HepG2 (cell line): ENCODE measurements around the gene TSPAN31.

ENCODE experiments used
- CTCF ChIP-seq: sonication (generic); formaldehyde crosslinking; IDR thresholded peaks from 2 replicates; pipeline ENCODE4 v1.5.0; 2020; ENCODE audit warnings: mild to moderate bottlenecking, missing genetic modification reagents, moderate library complexity
- POLR2A ChIP-seq, 2 experiments: IDR thresholded peaks; 2 replicates each; pipeline ENCODE4 v1.6.1; 2011; ENCODE audit warnings: low read depth in 2 of 2, low read length in 2 of 2, mild to moderate bottlenecking in 1 of 2, moderate library complexity in 1 of 2; ENCODE audit not compliant: insufficient read depth in 1 of 2
- PRDM15 ChIP-seq: sonication (generic); formaldehyde crosslinking; IDR thresholded peaks from 2 replicates; pipeline ENCODE4 v1.4.0; 2020; ENCODE audit warnings: missing genetic modification reagents
- STAT6 ChIP-seq: sonication (generic); formaldehyde crosslinking; IDR thresholded peaks from 2 replicates; pipeline ENCODE4 v1.4.0; 2020; ENCODE audit warnings: missing genetic modification reagents, mild to moderate bottlenecking, borderline replicate concordance
- ZNF644 ChIP-seq: IDR thresholded peaks from 2 replicates; pipeline ENCODE4 v1.6.1; 2016; ENCODE audit warnings: low read depth

GRCh38 chr12:57713209-57713608 is 31.6 kb upstream of the TSPAN31 start:
- TF ChIP-seq POLR2A (IDR thresholded peaks at IDR 0.05; ENCODE audit: insufficient read depth in 1 of 2, low read depth in 2 of 2, low read length in 2 of 2): no peak
- TF ChIP-seq CTCF (CRISPR knock-in tag): no peak
- no peak for TF ChIP-seq PRDM15
- no peak for TF ChIP-seq ZNF644 (CRISPR knock-in tag)
- TF ChIP-seq STAT6 (CRISPR knock-in tag): no peak
